OCI-LY1 (cell line): Measurements from ENCODE around the gene ANKS3.

Experiments used
- H2AFZ ChIP-seq: fragments of 200-600 bp; sonication (generic), shearing (Covaris generic); 2 replicates; pipeline ENCODE4 v1.6.0; 2014; ENCODE audit warnings: antibody characterized with exemption, mild to moderate bottlenecking, low read length
- H3F3A ChIP-seq: fragments of 200-600 bp; sonication (generic), shearing (Covaris generic); 2 replicates; pipeline ENCODE4 v1.6.0; 2014; ENCODE audit warnings: mild to moderate bottlenecking, antibody characterized with exemption, low read length, moderate library complexity; ENCODE audit not compliant: insufficient read depth
- H3K27ac ChIP-seq: fragments of 200-600 bp; sonication (generic); 2 replicates; pipeline ENCODE4 v1.5.1; 2014; ENCODE audit warnings: low read length, mixed run types, mild to moderate bottlenecking, low read depth; ENCODE audit not compliant: poor library complexity, severe bottlenecking
- H3K27me3 ChIP-seq: fragments of 200-600 bp; sonication (generic); 2 replicates; pipeline ENCODE4 v1.6.0; 2014; ENCODE audit warnings: antibody characterized with exemption, mild to moderate bottlenecking, low read length, moderate library complexity; ENCODE audit not compliant: insufficient read depth
- H3K36me3 ChIP-seq: fragments of 200-600 bp; sonication (generic); 2 replicates; pipeline ENCODE4 v1.6.1; 2014; ENCODE audit warnings: mild to moderate bottlenecking, antibody characterized with exemption, low read length, moderate library complexity, mixed read lengths; ENCODE audit not compliant: insufficient read depth
- H3K4me1 ChIP-seq: fragments of 200-600 bp; sonication (generic); 2 replicates; pipeline ENCODE4 v1.5.1; 2014; ENCODE audit warnings: mild to moderate bottlenecking, low read length, moderate library complexity; ENCODE audit not compliant: insufficient read depth, severe bottlenecking
- H3K4me2 ChIP-seq: fragments of 200-600 bp; sonication (generic), shearing (Covaris generic); 2 replicates; pipeline ENCODE4 v1.6.1; 2014; ENCODE audit warnings: low read length
- H3K4me3 ChIP-seq: fragments of 200-600 bp; sonication (generic); 2 replicates; pipeline ENCODE4 v1.5.1; 2014; ENCODE audit warnings: low read length, low read depth, mild to moderate bottlenecking, mixed read lengths; ENCODE audit not compliant: poor library complexity, severe bottlenecking
- H3K79me2 ChIP-seq: fragments of 200-600 bp; shearing (Covaris generic); 2 replicates; pipeline ENCODE4 v1.6.1; 2016; ENCODE audit warnings: mixed run types, low read length, mixed read lengths; ENCODE audit not compliant: insufficient read depth
- H3K9ac ChIP-seq: fragments of 200-600 bp; sonication (generic), shearing (Covaris generic); 2 replicates; pipeline ENCODE4 v1.6.1; 2014; ENCODE audit warnings: mild to moderate bottlenecking, low read length, mixed read lengths
- H3K9me2 ChIP-seq: fragments of 200-600 bp; sonication (generic), shearing (Covaris generic); 2 replicates; pipeline ENCODE4 v1.6.1; 2014; ENCODE audit warnings: low read depth, mild to moderate bottlenecking, low read length, mixed read lengths
- H3K9me3 ChIP-seq: fragments of 200-600 bp; shearing (Covaris generic); 2 replicates; pipeline ENCODE4 v1.6.1; 2014; ENCODE audit warnings: low read length, mixed read lengths
- H4K20me1 ChIP-seq: fragments of 200-600 bp; sonication (generic), shearing (Covaris generic); 2 replicates; pipeline ENCODE4 v1.6.0; 2016; ENCODE audit warnings: mild to moderate bottlenecking, low read length; ENCODE audit not compliant: insufficient read depth
- CTCF ChIP-seq: fragments of 200-600 bp; sonication (generic), shearing (Covaris generic); IDR thresholded peaks from 2 replicates; pipeline ENCODE4 v1.5.1; 2017; ENCODE audit warnings: mild to moderate bottlenecking, antibody characterized with exemption, low read length, moderate library complexity, mixed read lengths
- EZH2 ChIP-seq: fragments of 200-600 bp; sonication (generic), shearing (Covaris generic); IDR thresholded peaks from 2 replicates; pipeline ENCODE4 v1.8.0; 2017; ENCODE audit warnings: borderline replicate concordance, mixed run types, mild to moderate bottlenecking, antibody characterized with exemption, low read length, moderate library complexity, mixed read lengths

Gene ANKS3

GRCh38 chr16:4695473-4696171 lies 38.4 kb downstream of the ANKS3 start:
- Histone ChIP-seq H4K20me1 (no peaks in the 10 kb centered on the region), H3K4me3 (no peak overlapping the region), H2AFZ (no peak overlapping the region), H3K9me2 (no peaks in the 10 kb centered on the region), H3K4me1 (peaks cover 21% of the 10 kb centered on the region), H3K9me3 (no peaks in the 10 kb centered on the region), H3F3A (no peaks in the 10 kb centered on the region; the same call in 1 of the 2 replicates), H3K9ac (no peak overlapping the region; the same call in 1 of the 2 replicates), H3K36me3 (peaks cover 49% of the 10 kb centered on the region; the same call in 1 of the 2 replicates), H3K27me3 (no peaks in the 10 kb centered on the region), H3K27ac (peak overlapping the region; percentile 17), H3K4me2 (peak overlapping the region; percentile 77; the same call in 1 of the 2 replicates), H3K79me2 (no peaks in the 10 kb centered on the region)
- no peak for TF ChIP-seq EZH2

GRCh38 chr16:4694642-4695451 lies 39.2 kb downstream of the ANKS3 start:
- Histone ChIP-seq H3K9me2 (no peaks in the 10 kb centered on the region), H3K4me2 (peak overlapping the region; percentile 77), H3K79me2 (no peaks in the 10 kb centered on the region), H3K9me3 (no peaks in the 10 kb centered on the region), H3K4me3 (peak overlapping the region; percentile 85), H3F3A (no peaks in the 10 kb centered on the region; the same call in 1 of the 2 replicates), H3K4me1 (peaks cover 21% of the 10 kb centered on the region), H3K9ac (peak overlapping the region; percentile 85), H4K20me1 (no peaks in the 10 kb centered on the region), H2AFZ (no peak overlapping the region), H3K36me3 (peaks cover 43% of the 10 kb centered on the region; the same call in 1 of the 2 replicates), H3K27me3 (no peaks in the 10 kb centered on the region), H3K27ac (peak overlapping the region; percentile 17)
- TF ChIP-seq CTCF (peak; percentile 38; the same call in 1 of the 2 replicates), EZH2 (no peak)

GRCh38 chr16:4693956-4694641 lies 40.0 kb downstream of the ANKS3 start:
- Histone ChIP-seq H3K27ac (peak overlapping the region; percentile 28), H2AFZ (no peak overlapping the region)

More at GRCh38 chr16:4693956-4694641, 40.0 kb downstream of the ANKS3 start:
- TF ChIP-seq CTCF = peak; percentile 3; the same call in 1 of the 2 replicates
- TF ChIP-seq EZH2 = no peak
- Histone ChIP-seq H4K20me1 (no peaks in the 10 kb centered on the region), H3K4me2 (peak overlapping the region; percentile 77), H3K36me3 (peaks cover 35% of the 10 kb centered on the region; the same call in 1 of the 2 replicates), H3K9me2 (no peaks in the 10 kb centered on the region), H3K79me2 (no peaks in the 10 kb centered on the region), H3K27me3 (no peaks in the 10 kb centered on the region), H3F3A (no peaks in the 10 kb centered on the region; the same call in 1 of the 2 replicates), H3K4me3 (peak overlapping the region; percentile 85), H3K9me3 (no peaks in the 10 kb centered on the region), H3K4me1 (peaks cover 21% of the 10 kb centered on the region), H3K9ac (peak overlapping the region; percentile 85)
